Keratinocyte (primary cell): Measurements from ENCODE around the gene MT4.

ENCODE experiments used
- EZH2 ChIP-seq: IDR thresholded peaks from one replicate; pipeline ENCODE4 v1.6.1; 2012; ENCODE audit warnings: inconsistent platforms, mild to moderate bottlenecking, low read length, moderate library complexity
- TF ChIP-seq, protein P1 (sequence below), 3 experiments: IDR thresholded peaks in 1 of 3; conservative IDR thresholded peaks in 1 of 3; optimal IDR thresholded peaks in 1 of 3; 2 replicates in 2 of 3; 3 replicates in 1 of 3; pipeline versions ENCODE3 to v1.5.1; 2011; ENCODE audit warnings: low read length in 3 of 3, mild to moderate bottlenecking in 3 of 3, moderate library complexity in 2 of 3, control low read depth in 1 of 3, inconsistent platforms in 1 of 3; ENCODE audit not compliant: insufficient read depth in 2 of 3; ENCODE audit errors: extremely low read depth in 1 of 3

DNA sequence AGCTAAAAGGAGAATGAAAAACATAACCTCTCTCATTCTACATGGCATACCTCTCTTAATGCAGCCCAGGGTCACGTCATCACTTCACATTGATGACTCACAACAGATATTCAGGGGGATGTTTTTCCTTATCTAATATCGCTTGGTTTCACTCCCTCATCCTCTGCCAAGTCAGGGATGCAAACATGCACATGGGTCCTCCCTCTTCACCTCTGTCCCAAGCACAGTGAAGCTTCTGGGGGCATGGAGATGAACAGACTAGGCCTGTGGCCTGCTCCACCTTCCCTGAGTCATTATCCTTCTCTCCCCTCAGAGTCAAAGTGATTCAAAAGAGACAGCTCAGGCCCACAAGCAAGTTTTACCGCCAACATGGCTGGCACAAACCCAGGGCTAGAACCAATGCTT, 41.2 kb downstream of the MT4 start:
- TF ChIP-seq, protein P1, sequence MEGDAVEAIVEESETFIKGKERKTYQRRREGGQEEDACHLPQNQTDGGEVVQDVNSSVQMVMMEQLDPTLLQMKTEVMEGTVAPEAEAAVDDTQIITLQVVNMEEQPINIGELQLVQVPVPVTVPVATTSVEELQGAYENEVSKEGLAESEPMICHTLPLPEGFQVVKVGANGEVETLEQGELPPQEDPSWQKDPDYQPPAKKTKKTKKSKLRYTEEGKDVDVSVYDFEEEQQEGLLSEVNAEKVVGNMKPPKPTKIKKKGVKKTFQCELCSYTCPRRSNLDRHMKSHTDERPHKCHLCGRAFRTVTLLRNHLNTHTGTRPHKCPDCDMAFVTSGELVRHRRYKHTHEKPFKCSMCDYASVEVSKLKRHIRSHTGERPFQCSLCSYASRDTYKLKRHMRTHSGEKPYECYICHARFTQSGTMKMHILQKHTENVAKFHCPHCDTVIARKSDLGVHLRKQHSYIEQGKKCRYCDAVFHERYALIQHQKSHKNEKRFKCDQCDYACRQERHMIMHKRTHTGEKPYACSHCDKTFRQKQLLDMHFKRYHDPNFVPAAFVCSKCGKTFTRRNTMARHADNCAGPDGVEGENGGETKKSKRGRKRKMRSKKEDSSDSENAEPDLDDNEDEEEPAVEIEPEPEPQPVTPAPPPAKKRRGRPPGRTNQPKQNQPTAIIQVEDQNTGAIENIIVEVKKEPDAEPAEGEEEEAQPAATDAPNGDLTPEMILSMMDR (optimal IDR thresholded peaks at IDR 0.05 in 1 of 3, IDR thresholded peaks at IDR 0.05 in 1 of 3, conservative IDR thresholded peaks at IDR 0.05 in 1 of 3; ENCODE audit: extremely low read depth in 1 of 3, insufficient read depth in 2 of 3, low read length in 3 of 3), result no peak
- TF ChIP-seq EZH2, result no peak
